ENCODE data around the gene INPP4A.

GRCh38 chr2:98623657-98624056 lies 179.0 kb downstream of the INPP4A start:
- TF ChIP-seq RAD21 (conservative IDR thresholded peaks at IDR 0.05 in 1 of 2, IDR thresholded peaks at IDR 0.05 in 1 of 2) (no peak), ZNF302 (CRISPR knock-in tag; IDR thresholded peaks at IDR 0.05) (no peak), E2F6 (IDR thresholded peaks at IDR 0.05; ENCODE audit: borderline replicate concordance, low read depth) (no peak), SMC3 (IDR thresholded peaks at IDR 0.05) (no peak), KDM5A (IDR thresholded peaks at IDR 0.05) (no peak), POLR2A (IDR thresholded peaks at IDR 0.05; ENCODE audit: low read length) (no peak), ATOH8 (CRISPR knock-in tag; IDR thresholded peaks at IDR 0.05; ENCODE audit: low read depth) (no peak), RCOR1 (IDR thresholded peaks at IDR 0.05; ENCODE audit: low read depth, low read length) (no peak), PHF8 (IDR thresholded peaks at IDR 0.05; ENCODE audit: borderline replicate concordance, low read depth) (no peak)
- TF ChIP-seq, protein P1, sequence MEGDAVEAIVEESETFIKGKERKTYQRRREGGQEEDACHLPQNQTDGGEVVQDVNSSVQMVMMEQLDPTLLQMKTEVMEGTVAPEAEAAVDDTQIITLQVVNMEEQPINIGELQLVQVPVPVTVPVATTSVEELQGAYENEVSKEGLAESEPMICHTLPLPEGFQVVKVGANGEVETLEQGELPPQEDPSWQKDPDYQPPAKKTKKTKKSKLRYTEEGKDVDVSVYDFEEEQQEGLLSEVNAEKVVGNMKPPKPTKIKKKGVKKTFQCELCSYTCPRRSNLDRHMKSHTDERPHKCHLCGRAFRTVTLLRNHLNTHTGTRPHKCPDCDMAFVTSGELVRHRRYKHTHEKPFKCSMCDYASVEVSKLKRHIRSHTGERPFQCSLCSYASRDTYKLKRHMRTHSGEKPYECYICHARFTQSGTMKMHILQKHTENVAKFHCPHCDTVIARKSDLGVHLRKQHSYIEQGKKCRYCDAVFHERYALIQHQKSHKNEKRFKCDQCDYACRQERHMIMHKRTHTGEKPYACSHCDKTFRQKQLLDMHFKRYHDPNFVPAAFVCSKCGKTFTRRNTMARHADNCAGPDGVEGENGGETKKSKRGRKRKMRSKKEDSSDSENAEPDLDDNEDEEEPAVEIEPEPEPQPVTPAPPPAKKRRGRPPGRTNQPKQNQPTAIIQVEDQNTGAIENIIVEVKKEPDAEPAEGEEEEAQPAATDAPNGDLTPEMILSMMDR (IDR thresholded peaks at IDR 0.05) = no peak
- TF ChIP-seq, protein P2, sequence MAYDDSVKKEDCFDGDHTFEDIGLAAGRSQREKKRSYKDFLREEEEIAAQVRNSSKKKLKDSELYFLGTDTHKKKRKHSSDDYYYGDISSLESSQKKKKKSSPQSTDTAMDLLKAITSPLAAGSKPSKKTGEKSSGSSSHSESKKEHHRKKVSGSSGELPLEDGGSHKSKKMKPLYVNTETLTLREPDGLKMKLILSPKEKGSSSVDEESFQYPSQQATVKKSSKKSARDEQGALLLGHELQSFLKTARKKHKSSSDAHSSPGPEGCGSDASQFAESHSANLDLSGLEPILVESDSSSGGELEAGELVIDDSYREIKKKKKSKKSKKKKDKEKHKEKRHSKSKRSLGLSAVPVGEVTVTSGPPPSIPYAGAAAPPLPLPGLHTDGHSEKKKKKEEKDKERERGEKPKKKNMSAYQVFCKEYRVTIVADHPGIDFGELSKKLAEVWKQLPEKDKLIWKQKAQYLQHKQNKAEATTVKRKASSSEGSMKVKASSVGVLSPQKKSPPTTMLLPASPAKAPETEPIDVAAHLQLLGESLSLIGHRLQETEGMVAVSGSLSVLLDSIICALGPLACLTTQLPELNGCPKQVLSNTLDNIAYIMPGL (CRISPR knock-in tag; IDR thresholded peaks at IDR 0.05; ENCODE audit: borderline replicate concordance) = no peak
